Ectodermal cell (in vitro differentiated cells): Measurements from ENCODE around the gene CR1.
"Not testable (repeated sequence)": the region's sequence is repeated elsewhere in the genome, so short reads cannot be mapped to it uniquely, and the experiment has no call there.

ENCODE experiments used
- H3K27ac ChIP-seq: 2 replicates; pipeline ENCODE4 v1.7.0; 2013; ENCODE audit warnings: mild to moderate bottlenecking, low read depth, low read length; ENCODE audit not compliant: insufficient read depth, poor library complexity, severe bottlenecking
- H3K27me3 ChIP-seq: 2 replicates; pipeline ENCODE4 v1.7.0; 2013; ENCODE audit warnings: mild to moderate bottlenecking, low read length; ENCODE audit not compliant: insufficient read depth, control insufficient read depth, poor library complexity, severe bottlenecking
- H3K36me3 ChIP-seq: one replicate; pipeline ENCODE4 v1.7.0; 2013; ENCODE audit warnings: low read length; ENCODE audit not compliant: control insufficient read depth, insufficient read depth
- H3K4me1 ChIP-seq: one replicate; pipeline ENCODE4 v1.7.0; 2013; ENCODE audit warnings: low read length; ENCODE audit not compliant: control insufficient read depth, insufficient read depth
- H3K4me3 ChIP-seq: 2 replicates; pipeline ENCODE4 v1.7.0; 2013; ENCODE audit warnings: low read depth, low read length, control low read depth; ENCODE audit not compliant: insufficient read depth
- H3K9me3 ChIP-seq: 2 replicates; pipeline ENCODE4 v1.7.0; 2013; ENCODE audit warnings: mild to moderate bottlenecking, low read length, moderate library complexity; ENCODE audit not compliant: control insufficient read depth
- WGBS, 2 experiments: methylation state at CpG; one replicate each; pipeline ENCODE4 v1.1.7; 2013; ENCODE audit warnings: missing lambda C conversion rate in 2 of 2; 5-methylcytosine and 5-hydroxymethylcytosine counted together

Gene CR1

GRCh38 chr1:207638487-207639145 lies 142.7 kb downstream of the CR1 start:
- not testable (repeated sequence) for H3K27me3 ChIP-seq, H3K27ac ChIP-seq
- 73 to 74% methylated on average over 9 of the region's 9 CpGs for WGBS, 2 experiments

DNA sequence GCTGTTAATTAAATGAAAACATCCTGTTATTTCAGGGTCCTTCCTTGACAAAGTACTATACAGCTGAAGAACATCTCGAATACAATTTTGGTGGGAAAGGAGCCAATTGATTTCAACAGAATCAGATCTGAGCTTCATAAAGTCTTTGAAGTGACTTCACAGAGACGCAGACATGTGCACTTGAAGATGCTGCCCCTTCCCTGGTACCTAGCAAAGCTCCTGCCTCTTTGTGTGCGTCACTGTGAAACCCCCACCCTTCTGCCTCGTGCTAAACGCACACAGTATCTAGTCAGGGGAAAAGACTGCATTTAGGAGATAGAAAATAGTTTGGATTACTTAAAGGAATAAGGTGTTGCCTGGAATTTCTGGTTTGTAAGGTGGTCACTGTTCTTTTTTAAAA lies 143.4 kb downstream of the CR1 start:
- H3K27ac ChIP-seq, H3K36me3 ChIP-seq, H3K4me1 ChIP-seq, H3K27me3 ChIP-seq, H3K4me3 ChIP-seq, H3K9me3 ChIP-seq: not testable (repeated sequence)
- WGBS, 2 experiments: 88 to 89% methylated on average over 2 to 3 of the region's 5 CpGs

More at GRCh38 chr1:207638487-207639145, 142.7 kb downstream of the CR1 start:
- H3K4me3 ChIP-seq, H3K9me3 ChIP-seq, H3K4me1 ChIP-seq, H3K36me3 ChIP-seq: not testable (repeated sequence)

DNA sequence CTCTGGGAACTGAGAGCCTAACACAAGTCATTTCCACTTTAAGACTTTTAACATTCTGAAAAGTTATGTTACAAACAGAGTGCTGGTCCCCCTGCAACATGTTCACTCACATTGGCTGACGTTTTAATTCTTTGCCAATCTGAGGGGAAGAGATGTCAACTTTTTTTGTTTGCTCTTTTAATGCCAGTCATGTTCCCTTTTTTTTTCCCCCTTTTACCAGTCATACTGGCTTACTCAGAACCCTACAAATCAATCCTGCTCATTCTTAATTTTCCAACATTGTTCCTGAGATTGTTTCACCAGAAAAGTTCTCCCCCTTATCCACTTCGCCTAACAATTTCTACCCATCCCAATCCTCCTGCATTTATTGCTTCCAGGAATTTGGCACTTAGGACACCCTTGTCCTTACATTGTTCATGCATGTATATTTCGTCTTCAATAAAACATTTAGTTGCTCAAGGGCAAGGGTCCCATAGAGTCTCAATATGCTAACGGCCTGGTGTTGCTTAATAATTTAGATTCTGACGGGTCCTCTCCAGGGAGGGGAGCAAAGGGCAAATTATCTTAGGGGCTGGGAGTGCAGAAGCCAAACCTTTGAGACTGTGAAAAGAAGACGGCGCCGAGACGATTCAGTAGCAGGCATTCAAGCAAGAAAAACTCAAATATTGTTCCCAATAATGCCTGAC lies 148.4 kb downstream of the CR1 start:
- no peaks in the 10 kb centered on the region for H3K36me3 ChIP-seq
- WGBS, 2 experiments: 73 to 77% methylated on average over 9 of the region's 9 CpGs
- no peak overlapping the region for H3K27ac ChIP-seq
- H3K4me1 ChIP-seq: peaks cover 1% of the 10 kb centered on the region
- no peaks in the 10 kb centered on the region for H3K9me3 ChIP-seq
- H3K27me3 ChIP-seq: peaks cover 5% of the 10 kb centered on the region
- no peak overlapping the region for H3K4me3 ChIP-seq

DNA sequence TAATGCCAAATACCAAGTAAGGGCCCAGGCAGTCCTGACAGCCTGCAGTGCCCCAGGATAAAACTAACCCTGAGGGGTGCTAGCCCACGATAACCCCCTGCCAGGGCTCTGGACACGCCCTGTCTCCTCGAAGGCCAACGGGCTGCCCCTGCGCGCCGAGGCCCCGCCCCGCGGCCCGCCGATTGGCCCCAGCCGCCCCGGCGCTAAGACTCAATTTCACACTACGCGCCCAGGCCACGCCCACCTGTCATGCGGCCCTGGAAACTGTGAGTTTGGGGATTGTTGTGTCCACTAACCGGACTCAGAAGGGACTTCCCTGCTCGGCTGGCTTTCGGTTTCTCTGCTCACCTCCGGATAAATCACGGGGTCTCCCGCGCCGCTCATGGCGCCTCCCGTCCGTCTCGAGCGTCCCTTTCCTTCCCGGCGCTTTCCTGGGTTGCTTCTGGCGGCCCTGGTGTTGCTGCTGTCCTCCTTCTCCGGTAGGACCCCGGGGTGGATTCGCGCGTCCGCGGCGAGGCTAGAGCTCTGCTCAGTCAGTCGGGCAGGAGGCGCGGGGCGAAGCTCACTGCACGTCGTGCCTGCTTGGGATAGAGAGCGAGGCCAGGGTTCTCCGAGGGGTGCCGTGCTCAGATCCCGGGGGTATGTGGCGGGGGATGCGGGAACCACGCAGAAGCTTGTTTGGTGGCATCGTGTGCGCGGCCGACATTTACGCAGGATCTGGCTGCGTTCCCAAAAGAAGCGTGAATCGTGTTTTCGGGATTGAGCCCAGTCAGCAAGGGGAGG lies 149.1 kb downstream of the CR1 start, which contains the start of gene CR1L:
CR1L (plus strand) TSS at position 282 of the 783 bp plus-strand sequence; CDS start at position 383, 101 bp downstream.
- no peak within 1 kb of the TSS for H3K27ac ChIP-seq
- 75 to 78% methylated on average over 65 of the region's 65 CpGs for WGBS, 2 experiments
- peaks cover 5% of the 10 kb centered on the region for H3K27me3 ChIP-seq
- H3K4me1 ChIP-seq: peaks cover 3% of the 10 kb centered on the region
- H3K4me3 ChIP-seq: peak within 1 kb of the TSS; percentile 27
- no peaks in the 10 kb centered on the region for H3K9me3 ChIP-seq
- H3K36me3 ChIP-seq: no peaks in the 10 kb centered on the region

DNA sequence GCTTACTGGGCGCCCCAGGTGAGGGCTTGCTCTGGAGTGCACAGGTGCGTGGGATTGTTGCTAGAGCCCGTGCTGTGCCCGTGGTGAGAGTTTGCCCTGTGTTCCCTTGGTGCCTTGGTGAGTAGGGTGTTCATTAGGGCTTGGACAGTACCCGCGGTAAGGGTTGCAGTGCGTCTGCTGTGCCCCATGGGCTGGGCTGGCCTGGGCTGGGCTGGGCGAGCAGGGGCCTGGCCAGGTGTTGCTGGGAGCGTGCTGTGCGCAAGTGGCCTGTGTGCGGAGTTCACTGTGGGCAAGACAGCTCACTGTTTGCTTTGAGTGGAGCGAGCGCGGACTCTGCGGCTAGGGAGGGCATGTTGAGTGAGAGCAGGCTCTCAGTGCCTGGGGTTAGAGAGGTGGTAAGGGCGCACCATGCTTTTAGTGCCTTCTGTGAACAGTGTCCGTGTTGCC lies 149.7 kb downstream of the CR1 start:
- peaks cover 3% of the 10 kb centered on the region for H3K4me1 ChIP-seq
- WGBS, 2 experiments: 90% methylated on average over 17 of the region's 17 CpGs
- peaks cover 5% of the 10 kb centered on the region for H3K27me3 ChIP-seq
- no peaks in the 10 kb centered on the region for H3K36me3 ChIP-seq
- H3K4me3 ChIP-seq: no peak overlapping the region
- H3K27ac ChIP-seq: no peak overlapping the region
- H3K9me3 ChIP-seq: no peaks in the 10 kb centered on the region

DNA sequence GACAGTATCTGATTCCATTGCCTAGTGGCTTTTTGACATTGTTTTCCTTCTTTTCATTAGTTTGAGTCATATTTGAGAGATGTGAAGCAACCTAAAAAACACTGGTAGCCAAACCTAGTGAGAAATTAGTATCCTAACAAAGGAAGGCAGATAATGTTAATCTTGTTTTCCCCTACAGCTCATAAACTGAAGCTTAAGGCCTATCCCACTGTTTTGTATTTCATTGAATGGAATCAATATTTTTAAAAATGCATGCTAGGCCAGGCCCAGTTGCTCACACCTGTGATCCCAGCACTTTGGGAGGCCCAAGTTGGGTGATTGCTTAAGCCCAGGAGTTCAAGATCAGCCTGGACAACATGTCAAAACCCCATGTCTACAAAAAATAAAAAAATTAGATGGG lies 150.2 kb downstream of the CR1 start:
- no peak overlapping the region for H3K27ac ChIP-seq
- no peak overlapping the region for H3K4me3 ChIP-seq
- no peaks in the 10 kb centered on the region for H3K36me3 ChIP-seq
- peaks cover 3% of the 10 kb centered on the region for H3K4me1 ChIP-seq
- no peaks in the 10 kb centered on the region for H3K9me3 ChIP-seq
- H3K27me3 ChIP-seq: peaks cover 5% of the 10 kb centered on the region

GRCh38 chr1:207646944-207647579 lies 151.1 kb downstream of the CR1 start:
- Histone ChIP-seq H3K27ac (no peak overlapping the region), H3K27me3 (peaks cover 5% of the 10 kb centered on the region), H3K4me3 (no peak overlapping the region), H3K4me1 (peaks cover 3% of the 10 kb centered on the region), H3K36me3 (no peaks in the 10 kb centered on the region), H3K9me3 (no peaks in the 10 kb centered on the region)
- WGBS, 2 experiments: 88 to 93% methylated on average over 3 of the region's 4 CpGs

GRCh38 chr1:207647671-207648333 lies 151.8 kb downstream of the CR1 start:
- Histone ChIP-seq H3K9me3 (no peaks in the 10 kb centered on the region), H3K4me1 (peaks cover 3% of the 10 kb centered on the region), H3K4me3 (no peak overlapping the region), H3K36me3 (no peaks in the 10 kb centered on the region), H3K27ac (no peak overlapping the region), H3K27me3 (peaks cover 5% of the 10 kb centered on the region)
- WGBS, 2 experiments: 79 to 85% methylated on average over 3 of the region's 4 CpGs

DNA sequence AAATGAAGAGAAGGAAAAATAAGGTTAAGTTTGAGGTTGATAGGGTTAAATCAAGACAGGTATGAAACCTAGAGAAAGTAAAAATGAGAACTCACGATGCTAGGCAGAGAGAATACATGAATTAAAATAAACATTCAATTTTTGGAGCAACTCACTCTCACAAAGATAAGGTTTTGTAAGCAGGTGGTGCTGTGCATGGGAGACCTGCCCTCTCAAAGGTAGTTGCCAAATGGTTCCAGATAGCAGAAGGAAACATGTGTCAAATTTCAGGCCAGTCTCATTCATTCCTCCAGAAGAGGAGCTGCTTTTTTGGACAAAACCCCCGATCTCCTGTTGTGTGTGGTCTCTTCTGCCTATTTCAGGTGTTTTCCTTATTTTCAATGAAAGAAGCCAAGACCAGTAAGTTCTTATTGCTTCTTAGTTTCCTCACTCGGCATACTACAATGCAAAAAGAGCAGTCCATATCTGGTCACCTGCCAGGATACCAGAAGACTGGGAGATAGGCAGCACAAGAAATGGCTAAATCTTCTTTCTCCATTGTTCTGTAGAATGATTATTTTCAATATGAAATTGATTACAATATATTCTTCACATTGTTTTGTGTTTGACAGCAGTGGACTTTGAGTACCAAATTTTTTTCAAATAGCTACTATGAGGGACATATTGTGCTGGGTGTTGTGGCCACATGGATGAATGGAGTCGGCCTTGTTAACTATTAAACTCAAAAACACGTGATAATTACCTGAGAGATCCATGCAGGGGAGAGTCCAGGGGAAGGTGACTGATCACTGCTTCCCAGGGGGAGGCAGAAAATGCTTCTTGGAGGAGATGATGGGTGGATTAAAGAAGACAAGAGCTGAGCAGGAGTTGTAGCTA lies 152.6 kb downstream of the CR1 start:
- H3K4me1 ChIP-seq: peaks cover 3% of the 10 kb centered on the region
- H3K36me3 ChIP-seq: no peaks in the 10 kb centered on the region
- H3K9me3 ChIP-seq: no peaks in the 10 kb centered on the region
- no peak overlapping the region for H3K4me3 ChIP-seq
- no peak overlapping the region for H3K27ac ChIP-seq
- 95 to 100% methylated on average over 4 to 5 of the region's 5 CpGs for WGBS, 2 experiments
- H3K27me3 ChIP-seq: peaks cover 5% of the 10 kb centered on the region
